Fibroblast of lung (primary cell): ENCODE measurements around the gene OBSCN. TPM values are rescaled to one million over a fixed set of nuclear protein-coding genes. Genes with fewer than 3 reads are reported as not detected.
A peak's percentile ranks its signal among the peaks of the same experiment; 100 is the strongest.

Experiments used
- DNase-seq, 2 donors: peaks; one replicate each; pipeline versions ENCODE4 v3.0.0 to v3.0.0-alpha.2; 2010; ENCODE audit warnings: low read depth in 2 of 2
- H2AFZ ChIP-seq: 2 replicates; pipeline ENCODE4 v1.5.1; 2012; ENCODE audit warnings: low read length, control low read depth, inconsistent platforms
- H3K27ac ChIP-seq: 2 replicates; pipeline ENCODE4 v1.5.1; 2011; ENCODE audit warnings: low read length, control low read depth; ENCODE audit not compliant: insufficient read depth
- H3K27me3 ChIP-seq: 2 replicates; pipeline ENCODE4 v1.5.1; 2011; ENCODE audit warnings: mild to moderate bottlenecking, low read length; ENCODE audit not compliant: control insufficient read depth, insufficient read depth
- H3K36me3 ChIP-seq: 2 replicates; pipeline ENCODE4 v1.5.1; 2011; ENCODE audit warnings: low read length; ENCODE audit not compliant: control insufficient read depth, insufficient read depth
- H3K4me1 ChIP-seq: 2 replicates; pipeline ENCODE4 v1.5.1; 2011; ENCODE audit warnings: low read length; ENCODE audit not compliant: control insufficient read depth, insufficient read depth; ENCODE audit errors: extremely low read depth
- H3K4me2 ChIP-seq: 2 replicates; pipeline ENCODE4 v1.5.1; 2011; ENCODE audit warnings: low read length, control low read depth; ENCODE audit not compliant: insufficient read depth; ENCODE audit errors: extremely low read depth
- H3K4me3 ChIP-seq, 4 experiments: fragments of 200-600 bp in 1 of 4; sonication (generic) in 1 of 4; replicated peaks in 1 of 4; 2 replicates each; pipeline ENCODE4 v1.5.1; 2011 to 2016; ENCODE audit warnings: low read length in 4 of 4, low read depth in 3 of 4, mild to moderate bottlenecking in 3 of 4, control low read depth in 2 of 4, inconsistent platforms in 1 of 4, mixed read lengths in 1 of 4; ENCODE audit not compliant: insufficient read depth in 1 of 4; ENCODE audit errors: control extremely low read depth in 1 of 4
- H3K79me2 ChIP-seq: 2 replicates; pipeline ENCODE4 v1.5.1; 2012; ENCODE audit warnings: mild to moderate bottlenecking, low read length, inconsistent platforms; ENCODE audit not compliant: control insufficient read depth, insufficient read depth
- H3K9ac ChIP-seq: 2 replicates; pipeline ENCODE4 v1.5.1; 2011; ENCODE audit warnings: mild to moderate bottlenecking, low read length, control low read depth; ENCODE audit not compliant: insufficient read depth
- H3K9me3 ChIP-seq: 2 replicates; pipeline ENCODE4 v1.5.1; 2012; ENCODE audit warnings: low read depth, low read length; ENCODE audit not compliant: control insufficient read depth, insufficient read depth
- H4K20me1 ChIP-seq: 2 replicates; pipeline ENCODE4 v1.5.1; 2011; ENCODE audit warnings: low read length; ENCODE audit not compliant: control insufficient read depth, insufficient read depth; ENCODE audit errors: extremely low read depth
- EZH2 ChIP-seq: IDR thresholded peaks from 2 replicates; pipeline ENCODE4 v1.5.1; 2012; ENCODE audit warnings: low read length, control low read depth, mild to moderate bottlenecking; ENCODE audit errors: missing control alignments
- polyA plus RNA-seq, 2 donors: library from polyadenylated mRNA; depleted of rRNA in 1 of 2; stranded (reverse) in 1 of 2; unstranded in 1 of 2; fragments of >200 nt; gene quantifications; 2 replicates each; pipeline ENCODE4 v1.2.1, GENCODE V29; 2011 to 2012; ENCODE audit warnings: missing spikeins in 1 of 2
- total RNA-seq: library from RNA; depleted of rRNA; stranded (reverse); fragments of >200 nt; gene quantifications from 2 replicates; pipeline ENCODE4 v1.2.1, GENCODE V29; 2014
- TF ChIP-seq, protein P1 (sequence below), 2 donors: IDR thresholded peaks in 1 of 2; conservative IDR thresholded peaks in 1 of 2; 1 replicate in 1 of 2; 2 replicates in 1 of 2; pipeline ENCODE4 v1.5.1; 2011 to 2012; ENCODE audit warnings: low read length in 2 of 2, control low read depth in 1 of 2, inconsistent platforms in 1 of 2, low read depth in 1 of 2, mild to moderate bottlenecking in 1 of 2

OBSCN gene
- total and polyA plus RNA-seq, 2 donors (not counting 1 experiment from before 2014, with no cell fraction given): 0.87 to 16.8 TPM

DNA sequence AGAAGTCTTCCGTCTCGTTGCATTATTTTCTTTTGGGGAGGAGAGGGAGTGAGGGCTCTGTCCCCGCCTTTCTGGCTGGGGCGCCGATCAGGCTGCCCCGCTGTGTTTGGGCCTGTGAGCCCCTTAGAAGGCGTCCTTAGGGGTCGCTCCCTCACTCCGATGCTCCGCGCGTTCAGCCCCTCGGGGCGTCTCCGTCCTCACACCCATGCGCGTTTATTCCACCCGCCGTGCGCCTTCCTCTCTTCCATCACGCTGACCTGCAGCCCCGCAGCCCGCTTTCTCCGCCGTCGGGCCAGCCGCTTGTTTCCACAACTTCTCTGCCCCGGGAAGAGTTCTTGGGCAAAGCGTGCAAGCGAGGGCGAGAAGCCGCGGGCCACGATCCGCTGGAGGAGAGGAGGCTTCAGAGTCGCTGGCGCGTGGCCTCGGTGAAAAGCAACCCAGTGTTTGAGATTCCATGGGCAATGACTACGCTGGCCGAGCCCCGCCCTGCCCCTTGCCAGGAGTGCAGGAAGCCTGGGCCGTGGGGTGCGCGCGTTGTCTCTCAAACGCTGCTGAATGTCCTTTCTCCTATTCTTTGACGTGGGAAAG lies 171.1 kb downstream of the OBSCN start:
- no peaks in the 10 kb centered on the region for H3K79me2 ChIP-seq
- H3K27me3 ChIP-seq: no peaks in the 10 kb centered on the region
- no peaks in the 10 kb centered on the region for H3K36me3 ChIP-seq
- peaks cover 11% of the 10 kb centered on the region for H3K4me1 ChIP-seq
- H3K4me3 ChIP-seq: peak overlapping the region; percentile 37 to 64 (median 49)
- DNase-seq: peak in 1 of 2 donors; percentile 27
- peak overlapping the region; percentile 31 for H3K9ac ChIP-seq
- no peak overlapping the region for H3K27ac ChIP-seq
- H2AFZ ChIP-seq: peak overlapping the region; percentile 21
- no peaks in the 10 kb centered on the region for H3K9me3 ChIP-seq
- TF ChIP-seq, protein P1, sequence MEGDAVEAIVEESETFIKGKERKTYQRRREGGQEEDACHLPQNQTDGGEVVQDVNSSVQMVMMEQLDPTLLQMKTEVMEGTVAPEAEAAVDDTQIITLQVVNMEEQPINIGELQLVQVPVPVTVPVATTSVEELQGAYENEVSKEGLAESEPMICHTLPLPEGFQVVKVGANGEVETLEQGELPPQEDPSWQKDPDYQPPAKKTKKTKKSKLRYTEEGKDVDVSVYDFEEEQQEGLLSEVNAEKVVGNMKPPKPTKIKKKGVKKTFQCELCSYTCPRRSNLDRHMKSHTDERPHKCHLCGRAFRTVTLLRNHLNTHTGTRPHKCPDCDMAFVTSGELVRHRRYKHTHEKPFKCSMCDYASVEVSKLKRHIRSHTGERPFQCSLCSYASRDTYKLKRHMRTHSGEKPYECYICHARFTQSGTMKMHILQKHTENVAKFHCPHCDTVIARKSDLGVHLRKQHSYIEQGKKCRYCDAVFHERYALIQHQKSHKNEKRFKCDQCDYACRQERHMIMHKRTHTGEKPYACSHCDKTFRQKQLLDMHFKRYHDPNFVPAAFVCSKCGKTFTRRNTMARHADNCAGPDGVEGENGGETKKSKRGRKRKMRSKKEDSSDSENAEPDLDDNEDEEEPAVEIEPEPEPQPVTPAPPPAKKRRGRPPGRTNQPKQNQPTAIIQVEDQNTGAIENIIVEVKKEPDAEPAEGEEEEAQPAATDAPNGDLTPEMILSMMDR (conservative IDR thresholded peaks at IDR 0.05 in 1 of 2, IDR thresholded peaks at IDR 0.05 in 1 of 2; ENCODE audit: low read depth in 1 of 2, low read length in 2 of 2): no peak
- no peak for TF ChIP-seq EZH2
- H3K4me2 ChIP-seq: peak overlapping the region; percentile 87
- no peaks in the 10 kb centered on the region for H4K20me1 ChIP-seq

DNA sequence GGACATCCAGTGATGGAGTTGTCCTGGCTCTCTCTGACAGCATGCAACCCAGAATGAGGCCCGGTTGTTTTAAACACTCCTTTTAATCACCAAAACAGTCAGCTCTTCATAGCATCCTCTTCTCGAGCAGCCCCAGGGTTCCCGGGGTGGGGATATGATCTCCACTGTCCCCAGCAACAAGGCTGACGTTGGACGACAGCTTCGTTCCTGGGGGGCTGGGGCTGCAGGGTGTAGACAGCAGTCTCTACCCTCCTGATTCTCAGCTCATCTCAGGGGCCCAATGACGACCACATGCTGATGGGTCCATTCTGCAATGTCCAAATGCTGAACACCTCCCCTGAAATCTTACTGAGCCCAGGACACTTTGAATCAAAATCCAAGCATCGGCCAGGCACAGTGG lies 171.8 kb downstream of the OBSCN start:
- no peaks in the 10 kb centered on the region for H3K9me3 ChIP-seq
- H3K27me3 ChIP-seq: no peaks in the 10 kb centered on the region
- H3K4me1 ChIP-seq: peaks cover 6% of the 10 kb centered on the region
- H3K27ac ChIP-seq: no peak overlapping the region
- H3K36me3 ChIP-seq: no peaks in the 10 kb centered on the region
- no peak overlapping the region for H3K9ac ChIP-seq
- no peak overlapping the region for H3K4me2 ChIP-seq
- no peak overlapping the region for H2AFZ ChIP-seq
- TF ChIP-seq, protein P1 (conservative IDR thresholded peaks at IDR 0.05 in 1 of 2, IDR thresholded peaks at IDR 0.05 in 1 of 2; ENCODE audit: low read depth in 1 of 2, low read length in 2 of 2): no peak
- no peak for TF ChIP-seq EZH2
- H3K79me2 ChIP-seq: no peaks in the 10 kb centered on the region
- DNase-seq: no peak
- peak overlapping the region in 1 of 4 experiments; percentile 37 for H3K4me3 ChIP-seq
- no peaks in the 10 kb centered on the region for H4K20me1 ChIP-seq

DNA sequence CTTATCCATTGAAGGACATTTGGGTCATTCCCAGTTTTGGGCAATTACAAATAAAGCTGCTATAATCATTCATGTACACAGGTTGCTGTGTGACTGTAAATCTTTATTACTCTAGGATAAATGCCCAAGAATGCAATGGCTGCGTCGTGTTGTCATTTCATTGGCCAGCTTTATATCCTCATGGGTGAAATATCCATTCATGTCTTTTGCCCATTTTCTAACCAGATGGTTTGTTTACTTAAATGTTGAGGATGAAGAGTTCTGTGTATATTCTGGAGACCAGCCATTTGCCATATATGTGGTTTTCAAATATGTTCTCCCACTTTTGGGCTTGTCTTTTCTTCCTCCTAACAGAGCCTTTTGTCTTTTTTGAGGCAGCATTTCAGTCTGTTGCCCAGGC lies 173.5 kb downstream of the OBSCN start:
- H2AFZ ChIP-seq: no peak overlapping the region
- H3K36me3 ChIP-seq: no peaks in the 10 kb centered on the region
- no peaks in the 10 kb centered on the region for H3K27me3 ChIP-seq
- H3K4me2 ChIP-seq: no peak overlapping the region
- peak in 1 of 2 donors; percentile 63 for DNase-seq
- TF ChIP-seq, protein P1 (conservative IDR thresholded peaks at IDR 0.05 in 1 of 2, IDR thresholded peaks at IDR 0.05 in 1 of 2; ENCODE audit: low read depth in 1 of 2, low read length in 2 of 2): no peak
- no peak for TF ChIP-seq EZH2
- H3K4me3 ChIP-seq: no peak overlapping the region
- H3K4me1 ChIP-seq: no peaks in the 10 kb centered on the region
- H3K79me2 ChIP-seq: no peaks in the 10 kb centered on the region
- H3K27ac ChIP-seq: no peak overlapping the region
- H3K9ac ChIP-seq: no peak overlapping the region
- no peaks in the 10 kb centered on the region for H4K20me1 ChIP-seq
- no peaks in the 10 kb centered on the region for H3K9me3 ChIP-seq
